DMS114 treated with DMSO at 0.1 percent for 48 hours (cell line): ENCODE measurements around the gene TGIF2.
"Not testable (repeated sequence)": the region's sequence is repeated elsewhere in the genome, so short reads cannot be mapped to it uniquely, and the experiment has no call there.

Experiments used
- DNase-seq: peaks from one replicate; lab custom pipeline; 2025; ENCODE audit not compliant: unreplicated experiment; lab: John Stamatoyannopoulos, UW

TGIF2 gene

DNA sequence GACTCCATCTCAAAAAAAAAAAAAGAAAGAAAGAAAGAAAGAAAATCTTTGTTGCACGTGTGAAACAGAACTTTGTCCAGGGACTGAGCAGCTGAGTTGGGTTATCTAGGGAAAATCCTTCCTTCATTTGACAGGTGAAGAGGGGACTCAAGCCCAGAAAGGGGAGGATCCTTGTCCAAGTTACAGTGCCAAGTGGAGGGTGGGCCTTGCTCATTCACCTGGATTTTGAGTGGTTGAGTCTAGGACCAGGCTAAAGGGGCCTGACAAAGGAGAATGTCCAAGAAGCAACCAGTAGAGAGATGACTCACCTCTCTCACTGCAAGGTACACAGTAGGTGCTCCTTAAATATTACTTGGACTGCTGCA lies 2.7 kb downstream of the TGIF2 start:
- no peak for DNase-seq

DNA sequence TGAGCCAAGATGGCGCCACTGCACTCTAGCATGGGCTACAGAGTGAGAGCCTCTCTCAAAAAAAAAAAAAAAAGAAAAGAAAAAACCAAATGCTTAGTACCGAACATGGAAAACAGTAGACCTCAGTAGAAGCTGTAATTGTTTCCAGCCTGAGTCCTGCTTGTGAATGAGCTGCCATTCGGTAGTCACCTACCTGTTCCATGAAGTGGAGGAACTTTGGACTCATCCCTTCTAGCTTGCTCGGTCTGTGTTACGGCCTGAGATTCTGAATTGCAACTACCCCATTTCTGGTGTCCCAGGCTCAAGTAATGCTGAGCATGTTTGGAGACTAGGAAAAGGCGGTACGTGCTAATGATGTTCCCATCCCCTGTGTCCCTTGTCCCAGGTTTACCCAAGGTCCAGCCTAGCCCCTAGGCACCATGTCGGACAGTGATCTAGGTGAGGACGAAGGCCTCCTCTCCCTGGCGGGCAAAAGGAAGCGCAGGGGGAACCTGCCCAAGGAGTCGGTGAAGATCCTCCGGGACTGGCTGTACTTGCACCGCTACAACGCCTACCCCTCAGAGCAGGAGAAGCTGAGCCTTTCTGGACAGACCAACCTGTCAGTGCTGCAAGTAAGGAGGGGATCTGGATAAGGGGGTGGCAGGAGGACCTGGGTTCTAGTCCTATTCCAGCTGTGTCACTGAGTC lies 5.1 kb downstream of the TGIF2 start:
- no peak for DNase-seq

DNA sequence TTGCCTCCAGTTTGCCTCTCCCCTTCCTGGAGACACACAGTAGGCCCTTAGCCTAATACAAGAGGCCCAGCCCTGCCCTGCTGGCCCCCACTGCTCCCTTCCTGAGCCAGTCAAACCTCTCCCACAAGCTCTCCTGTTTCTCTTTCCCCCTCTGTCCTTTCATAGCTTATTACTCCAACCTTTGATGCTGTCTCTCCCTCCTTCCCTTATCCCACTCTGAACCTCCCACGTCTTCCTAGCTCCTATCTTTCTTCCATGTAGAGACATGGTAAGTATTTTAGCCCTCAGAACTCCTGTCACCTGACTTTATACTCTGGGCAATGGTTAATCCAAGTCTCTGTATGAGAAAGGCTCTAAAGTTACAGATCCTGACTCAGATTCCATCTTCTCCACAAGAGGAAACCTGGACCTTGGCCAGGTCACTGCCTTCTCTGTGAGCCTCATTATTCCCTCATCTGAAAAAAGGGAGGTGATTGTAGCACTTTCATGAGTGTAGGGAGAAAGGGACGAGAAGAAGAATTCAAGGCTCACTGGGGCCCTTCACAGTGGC lies 6.7 kb downstream of the TGIF2 start:
- DNase-seq, result no peak

DNA sequence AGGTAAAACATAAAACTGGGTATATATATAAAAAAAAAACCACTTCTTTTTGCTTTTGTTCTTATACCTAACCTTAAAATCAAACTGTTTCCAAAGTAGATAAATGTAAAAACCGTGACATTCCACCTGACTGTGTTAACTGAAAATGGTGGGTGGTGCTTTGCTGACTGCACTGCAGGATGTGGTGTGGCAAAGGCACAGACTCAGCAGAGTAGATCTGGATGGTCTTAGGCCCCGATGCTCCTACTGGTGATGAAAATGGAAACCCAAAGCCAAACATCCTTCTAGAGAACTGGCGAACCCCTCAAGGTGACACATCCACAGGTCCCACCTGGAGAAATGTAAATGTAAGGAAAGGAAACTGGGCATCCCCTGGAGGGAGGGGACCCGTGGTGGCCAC lies 8.9 kb downstream of the TGIF2 start:
- no peak for DNase-seq

DNA sequence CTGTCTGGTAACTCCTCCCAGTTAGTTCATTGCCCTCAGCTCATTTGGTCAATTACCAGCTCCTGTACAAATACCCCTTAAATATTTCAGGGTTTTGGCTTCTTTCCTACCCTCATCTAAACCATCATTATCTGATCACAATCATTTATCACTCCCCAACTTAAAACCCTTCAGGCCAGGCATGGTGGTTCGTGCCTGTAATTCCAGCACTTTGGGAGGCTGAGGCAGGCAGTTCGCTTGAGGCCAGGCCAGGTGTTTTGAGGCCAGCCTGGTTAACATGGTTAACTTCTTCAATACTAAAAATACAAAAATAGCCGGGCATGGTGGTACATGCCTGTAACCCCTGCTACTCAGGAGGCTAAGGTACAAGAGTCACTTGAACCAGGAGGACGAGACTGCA lies 9.4 kb downstream of the TGIF2 start:
- no peak for DNase-seq

DNA sequence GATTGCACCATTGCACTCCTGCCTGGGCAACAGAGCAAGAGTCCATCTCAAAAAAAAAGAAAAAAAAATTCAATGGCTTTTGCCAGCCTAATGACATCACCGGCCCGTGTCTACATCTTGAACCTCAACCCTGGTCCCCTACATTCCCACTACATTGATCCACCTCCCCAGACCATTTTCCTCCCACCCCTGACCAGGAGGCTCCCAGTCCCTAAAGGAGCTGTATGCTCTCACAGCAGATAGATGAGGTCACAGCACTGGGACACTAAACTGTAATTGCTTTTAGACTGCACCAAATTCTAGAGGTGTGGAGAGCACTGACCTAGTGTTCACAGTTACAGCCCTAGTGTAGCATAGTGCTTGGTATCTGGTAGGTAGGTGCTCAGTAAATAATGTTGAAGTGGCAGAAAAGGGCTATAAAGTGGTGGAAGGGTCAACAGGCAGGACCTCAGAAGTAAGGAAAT lies 10.7 kb downstream of the TGIF2 start:
- no peak for DNase-seq

DNA sequence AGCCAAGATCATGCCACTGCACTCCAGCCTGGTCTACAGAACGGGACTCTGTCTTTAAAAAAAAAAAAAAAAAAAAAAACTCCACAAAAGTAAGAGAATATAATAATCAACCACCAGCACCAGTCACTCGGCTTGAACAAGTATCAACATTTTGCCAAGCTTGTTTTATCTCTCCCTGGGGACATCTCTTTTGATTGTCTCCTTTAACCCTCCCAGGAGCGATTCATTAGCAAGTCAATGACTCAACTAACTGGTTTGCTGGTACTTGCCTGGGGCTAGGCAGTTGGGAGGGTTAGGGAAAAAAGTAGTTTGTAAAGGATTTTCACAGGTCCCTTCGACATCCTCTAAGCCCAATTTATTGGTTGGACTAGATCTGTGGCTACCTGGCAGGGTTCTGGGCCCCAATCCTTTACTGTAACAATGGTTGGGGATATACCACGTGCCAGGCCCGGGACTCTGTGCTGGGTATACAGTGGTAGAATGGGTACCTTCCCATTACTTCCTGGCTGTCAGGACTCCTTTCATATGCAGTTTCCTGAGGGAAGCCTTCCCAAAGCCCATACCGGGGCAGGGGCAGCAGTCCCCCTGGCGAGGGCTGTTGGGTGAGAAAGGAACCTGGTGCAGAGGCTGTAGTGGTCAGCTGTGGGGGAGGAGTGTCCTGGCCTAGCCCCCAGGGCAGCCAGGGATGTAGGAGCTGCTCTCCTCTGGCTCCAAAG lies 12.2 kb downstream of the TGIF2 start:
- DNase-seq, result no peak

DNA sequence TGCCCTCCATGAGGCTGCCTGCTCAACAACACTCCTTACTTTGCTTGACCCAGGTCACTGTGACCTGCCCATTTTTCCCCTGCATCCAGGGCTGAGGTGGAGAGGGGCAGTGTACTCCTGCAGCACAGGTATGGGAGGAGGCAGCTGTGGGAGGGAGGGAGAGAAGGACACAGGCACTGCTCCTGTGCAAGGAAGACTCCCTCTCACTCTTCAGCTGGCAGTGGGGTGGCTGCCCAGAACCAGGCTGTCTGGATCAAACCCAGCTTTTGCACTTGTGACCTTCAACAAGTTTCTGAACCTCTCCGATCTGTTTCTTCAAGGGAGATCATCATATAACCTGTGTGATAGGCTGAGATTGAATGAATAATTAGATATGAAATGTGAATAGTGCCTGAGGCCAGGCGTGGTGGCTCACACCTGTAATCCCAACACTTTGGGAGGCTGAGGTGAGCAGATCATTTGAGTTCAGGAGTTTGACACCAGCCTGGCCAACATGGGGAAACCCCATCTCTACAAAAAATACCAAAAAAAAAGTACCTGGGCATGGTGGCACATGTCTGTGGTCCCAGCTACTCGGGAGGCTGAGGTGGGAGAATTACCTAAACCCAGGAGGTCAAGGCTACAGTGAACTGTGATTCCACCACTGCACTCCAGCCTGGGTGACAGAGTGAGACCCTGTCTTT lies 14.1 kb downstream of the TGIF2 start:
- no peak for DNase-seq

DNA sequence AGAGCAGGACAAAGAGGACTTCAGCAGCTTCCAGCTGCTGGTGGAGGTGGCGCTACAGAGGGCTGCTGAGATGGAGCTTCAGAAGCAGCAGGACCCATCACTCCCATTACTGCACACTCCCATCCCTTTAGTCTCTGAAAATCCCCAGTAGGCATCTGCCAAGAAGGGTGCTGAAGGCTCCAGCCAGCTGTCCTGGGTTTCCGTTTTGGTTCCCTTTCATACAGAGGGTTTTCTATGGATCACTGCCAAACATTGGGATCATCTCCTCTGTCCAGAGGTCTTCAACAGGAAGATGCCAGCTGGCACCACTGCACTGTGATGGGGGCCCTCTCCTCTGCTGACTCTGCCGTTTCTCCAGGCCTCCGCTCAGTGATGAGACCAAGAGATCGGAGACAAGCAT lies 17.9 kb downstream of the TGIF2 start:
- no peak for DNase-seq

DNA sequence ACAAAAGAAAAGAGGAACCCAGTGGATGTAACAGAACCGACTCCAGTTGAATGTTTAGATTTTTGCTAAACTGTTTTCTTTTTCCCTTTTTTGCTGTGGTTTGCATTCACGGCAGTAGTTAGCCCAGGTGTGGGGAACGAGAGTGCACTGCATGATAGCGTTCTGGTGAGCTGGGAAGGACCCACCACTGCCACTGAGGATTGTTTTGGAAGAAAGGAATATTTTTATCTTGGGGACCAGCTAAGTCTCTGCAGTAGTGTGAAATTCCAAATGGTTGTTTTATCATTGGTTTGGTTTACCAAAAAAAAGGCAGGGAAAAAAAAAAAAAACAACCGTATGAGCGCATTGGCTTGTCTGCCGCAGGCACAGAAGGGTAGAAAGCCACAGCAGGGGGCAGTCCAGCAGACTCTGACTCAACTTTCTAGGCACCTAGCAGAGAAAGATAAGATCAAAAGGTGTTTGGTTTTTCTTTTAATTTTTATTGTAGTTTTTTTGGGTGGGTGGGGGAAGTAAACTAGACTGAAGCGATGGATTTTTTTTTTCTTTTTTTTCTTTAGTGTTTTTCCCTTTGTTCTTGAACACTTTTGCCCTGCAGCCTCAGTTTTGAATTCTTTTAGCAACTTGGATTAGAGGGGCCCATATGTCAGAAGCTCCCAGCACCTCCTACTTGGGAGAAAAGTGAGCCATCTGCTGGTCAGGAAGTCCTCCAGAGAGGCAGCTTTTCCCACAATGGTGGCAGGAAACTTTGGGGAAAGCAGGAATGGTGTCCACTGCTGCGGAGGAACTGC lies 18.7 kb downstream of the TGIF2 start:
- no peak for DNase-seq

DNA sequence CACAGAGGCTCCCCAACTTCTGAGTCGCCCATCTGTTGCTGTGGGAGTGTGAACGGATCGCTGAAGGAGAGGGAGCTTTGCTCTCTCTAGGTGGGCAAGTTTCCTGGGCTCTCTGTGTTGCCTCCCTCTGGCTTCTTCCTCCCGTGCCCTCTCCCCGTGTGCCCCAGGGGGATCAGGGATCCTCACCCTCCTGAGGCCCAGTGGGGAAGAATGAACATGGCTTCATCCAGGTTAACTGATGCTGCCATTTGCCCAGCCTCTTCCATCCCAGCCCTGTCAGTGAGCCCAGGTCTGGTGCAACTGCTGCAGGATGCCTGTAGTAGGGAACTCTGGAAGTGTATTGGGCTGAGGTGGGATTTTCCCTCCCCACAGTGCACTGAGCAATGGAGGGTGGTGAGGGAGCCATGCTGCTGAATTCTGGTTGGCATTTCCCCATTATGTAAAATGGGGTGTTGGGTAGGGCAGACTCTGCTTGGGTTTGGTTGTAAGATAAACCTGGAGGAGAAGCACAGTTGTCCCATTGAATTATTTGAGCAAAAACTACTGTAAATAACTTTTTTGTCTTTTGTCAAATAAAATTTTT lies 20.0 kb downstream of the TGIF2 start:
- no peak for DNase-seq

DNA sequence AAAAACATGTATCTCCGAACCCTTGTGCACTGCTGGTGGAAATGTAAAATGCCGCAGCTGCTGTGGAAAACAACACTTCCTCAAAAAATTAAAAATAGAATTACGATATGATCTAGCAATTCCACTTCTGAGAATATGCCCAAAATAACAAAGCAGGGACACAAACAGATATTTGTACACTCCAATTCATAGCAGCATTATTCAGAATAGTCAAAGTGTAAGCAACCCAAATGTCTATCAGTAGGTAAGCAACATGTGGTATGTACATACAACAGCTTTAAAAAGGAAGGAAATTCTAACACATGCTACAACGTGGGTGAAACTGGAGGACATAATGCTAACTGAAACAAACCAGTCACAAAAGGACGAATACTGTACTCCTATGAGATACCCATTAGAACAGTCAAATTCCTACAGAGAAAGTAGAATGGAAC lies 26.5 kb downstream of the TGIF2 start:
- no peak for DNase-seq

DNA sequence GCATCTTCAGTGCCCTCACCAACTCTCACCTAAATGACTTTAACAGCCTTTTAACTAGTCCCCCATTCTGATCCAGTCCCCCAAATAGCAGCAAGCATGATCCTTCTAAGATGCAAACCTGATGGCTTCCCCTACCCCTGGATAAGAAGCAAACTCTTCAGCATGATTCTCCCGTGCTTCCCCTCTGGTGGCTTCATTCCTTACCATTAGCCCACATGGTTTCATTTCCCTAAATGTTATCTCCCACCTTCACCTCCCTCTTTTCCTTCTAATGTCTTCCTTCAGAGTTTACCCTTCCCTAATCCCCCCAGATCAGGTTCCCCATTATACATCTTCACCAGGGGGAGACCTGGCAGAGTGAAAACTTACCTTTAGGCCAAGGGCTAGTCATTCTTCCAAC lies 28.1 kb downstream of the TGIF2 start:
- DNase-seq, result no peak

DNA sequence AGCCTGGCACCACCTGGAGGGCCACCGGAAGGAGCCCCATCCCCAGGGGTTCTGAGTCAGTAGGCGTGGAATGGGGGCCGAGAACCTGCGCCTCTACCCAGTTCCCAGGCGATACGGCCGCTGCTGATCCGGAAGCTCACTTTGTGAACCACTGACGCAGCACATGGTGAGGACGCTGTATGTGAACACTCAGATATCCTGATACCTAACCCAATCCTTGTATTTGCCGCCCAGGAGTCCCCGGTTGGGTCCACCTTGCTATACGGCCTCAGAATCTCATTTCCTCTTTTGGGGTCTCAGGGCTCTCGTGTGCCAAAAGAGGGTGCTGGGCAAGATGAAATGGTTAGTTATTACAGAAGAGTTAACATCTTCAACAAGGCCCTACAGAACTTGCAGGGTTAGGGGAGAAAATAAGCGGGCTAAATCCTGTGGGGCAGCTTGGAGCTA lies 31.6 kb downstream of the TGIF2 start:
- DNase-seq, result no peak

DNA sequence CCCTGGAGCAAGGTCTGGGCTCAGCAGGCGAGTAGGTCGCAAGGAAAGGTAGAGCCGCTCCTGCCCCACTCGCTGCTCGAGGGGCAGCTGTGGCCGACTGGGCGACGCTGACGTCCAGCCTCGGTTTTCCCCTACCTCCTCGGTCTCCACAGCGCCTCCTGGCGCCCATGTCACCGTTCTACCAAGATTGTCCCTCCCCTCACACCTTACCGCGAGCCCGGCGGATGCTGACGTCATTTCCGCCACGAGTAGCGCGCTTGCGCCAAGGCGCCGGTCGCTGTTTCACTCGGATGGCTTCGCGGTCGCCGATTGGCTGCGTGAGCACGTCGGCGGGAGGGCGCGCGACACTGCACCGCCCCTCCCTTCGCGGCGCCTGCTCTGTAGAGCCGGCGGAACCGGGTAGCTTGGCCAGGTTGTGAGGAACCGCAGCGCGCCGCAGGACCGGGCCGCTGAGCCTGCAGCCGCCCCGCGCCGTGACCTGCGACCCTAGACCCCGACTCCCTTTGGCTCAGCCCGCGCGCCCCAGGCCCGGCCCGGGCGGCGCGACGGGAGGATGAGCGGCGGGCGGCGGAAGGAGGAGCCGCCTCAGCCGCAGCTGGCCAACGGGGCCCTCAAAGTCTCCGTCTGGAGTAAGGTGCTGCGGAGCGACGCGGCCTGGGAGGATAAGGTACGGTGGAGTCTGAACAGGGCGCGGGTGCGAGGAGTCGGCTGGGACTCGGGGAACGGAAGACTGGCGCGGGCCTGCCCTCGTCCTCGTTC lies 32.2 kb downstream of the TGIF2 start, which contains the start of gene RAB5IF:
RAB5IF (plus strand) TSS at position 381 of the 759 bp plus-strand sequence; CDS start at position 554, 173 bp downstream.
- peak; percentile 92 for DNase-seq

DNA sequence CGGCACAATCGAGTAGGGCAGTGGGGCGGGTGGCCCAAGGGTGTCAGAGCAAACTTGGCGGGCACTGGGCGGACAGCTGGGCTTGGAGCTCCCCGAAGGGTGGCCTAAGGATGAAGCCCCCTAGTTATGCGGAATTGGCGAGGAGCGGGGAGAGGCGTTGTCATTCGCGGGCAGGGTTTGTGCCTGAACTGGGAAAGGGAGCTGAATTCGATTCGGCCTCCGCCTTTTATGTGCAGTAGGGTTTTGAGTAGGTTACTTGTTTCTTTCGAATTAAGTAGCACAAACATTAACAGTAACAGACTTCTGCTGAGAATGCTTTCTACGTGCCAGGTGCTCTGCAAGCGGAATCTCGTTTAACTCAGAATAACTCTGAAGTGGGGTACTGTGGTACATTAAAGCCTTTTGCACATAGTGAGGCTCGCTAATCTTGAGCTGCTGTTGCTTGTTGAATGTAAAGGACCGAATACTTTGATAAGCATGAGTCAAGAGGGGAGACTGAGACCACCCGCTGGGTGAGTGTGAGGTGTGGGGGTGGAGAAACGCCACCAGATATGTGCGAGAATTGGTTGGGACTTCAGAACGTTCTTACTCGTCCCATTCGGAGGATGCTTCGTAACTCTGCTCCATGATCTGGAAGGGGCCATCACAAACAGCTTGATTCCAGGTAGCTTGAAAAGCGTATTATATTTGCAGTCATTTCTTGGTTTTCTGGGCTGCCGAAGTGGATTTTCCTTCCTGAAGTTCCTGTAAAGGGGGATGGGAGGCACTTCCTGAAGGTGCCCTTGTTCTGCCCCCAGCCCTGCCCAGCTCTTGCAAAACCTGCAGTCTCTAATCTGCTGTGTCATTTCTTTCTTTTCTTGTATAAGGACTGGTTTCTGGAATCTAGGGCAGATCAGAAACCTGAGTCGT lies 33.0 kb downstream of the TGIF2 start:
- DNase-seq, result no peak

DNA sequence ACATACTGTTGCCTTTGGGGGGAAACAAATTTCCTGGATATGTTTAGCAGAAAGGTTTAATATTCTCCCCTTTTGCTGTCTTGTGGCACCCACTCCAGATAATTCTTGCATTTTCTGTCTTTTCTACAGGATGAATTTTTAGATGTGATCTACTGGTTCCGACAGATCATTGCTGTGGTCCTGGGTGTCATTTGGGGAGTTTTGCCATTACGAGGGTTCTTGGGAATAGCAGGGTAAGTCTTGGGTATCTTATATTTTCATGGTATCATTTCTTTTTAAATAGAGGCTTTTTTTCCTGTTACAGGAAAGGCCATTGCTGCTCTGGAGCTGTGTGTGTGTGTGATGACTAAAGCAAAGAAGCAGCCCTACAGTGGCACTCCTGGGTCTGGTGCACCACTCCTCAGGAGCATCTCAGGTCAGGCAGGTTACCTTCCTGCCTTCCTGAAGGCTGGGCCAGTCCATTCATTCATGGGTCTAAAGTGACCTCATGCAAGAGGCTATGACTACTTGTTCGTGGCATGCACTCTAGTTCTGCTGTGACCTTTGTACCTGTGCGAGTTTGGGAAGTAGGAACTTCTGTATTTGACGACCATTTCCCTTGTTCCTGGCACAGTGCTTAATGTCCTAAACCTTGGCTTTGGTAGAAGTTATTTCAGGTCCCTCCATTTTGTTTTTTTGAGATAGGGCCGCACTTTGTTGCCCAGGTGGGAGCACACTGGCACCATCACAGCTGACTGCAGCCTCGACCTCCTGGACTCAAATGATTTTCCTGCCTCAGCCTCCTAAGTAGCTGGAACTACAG lies 34.4 kb downstream of the TGIF2 start:
- DNase-seq, result no peak

DNA sequence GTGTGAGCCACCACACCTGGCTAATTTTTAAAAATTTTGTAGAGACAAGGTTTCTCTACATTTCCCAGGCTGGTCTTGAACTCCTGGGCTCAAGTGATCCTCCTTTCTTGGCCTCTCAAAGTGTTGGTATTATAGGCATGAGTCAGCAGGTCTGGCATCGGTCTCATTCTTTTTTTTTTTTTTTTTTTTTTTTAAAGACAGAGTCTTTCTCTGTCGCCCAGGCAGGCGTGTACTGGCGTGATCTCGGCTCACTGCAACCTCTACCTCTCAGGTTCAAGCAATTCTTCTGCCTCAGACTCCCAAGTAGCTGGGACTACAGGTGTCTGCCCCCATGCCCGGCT lies 35.0 kb downstream of the TGIF2 start:
- DNase-seq, result not testable (repeated sequence)
